ENCODE data around the gene CATSPER4. TPM values are rescaled to one million over a fixed set of nuclear protein-coding genes. Genes with fewer than 3 reads are reported as not detected.

Gene CATSPER4
- total RNA-seq, 1 donor = not detected

DNA sequence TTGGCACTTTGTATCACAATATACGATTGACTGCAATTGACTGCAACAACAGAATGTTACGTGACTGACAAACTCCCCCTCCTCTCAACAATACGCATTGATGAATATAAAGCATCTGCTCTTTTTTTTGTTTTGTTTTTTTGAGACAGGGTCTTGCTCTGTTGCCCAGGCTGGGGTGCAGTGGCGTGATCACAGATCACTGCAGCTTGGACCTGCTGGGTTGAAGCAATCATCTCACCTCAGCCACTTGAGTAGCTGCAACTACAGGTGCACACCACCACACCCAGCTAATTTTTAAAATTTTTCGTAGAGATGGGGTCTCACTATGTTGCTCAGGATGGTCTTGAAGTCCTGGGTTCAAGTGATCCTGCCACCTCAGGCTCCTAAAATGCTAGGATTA, 22.3 kb downstream of the CATSPER4 start:
- DNase-seq (ENCODE audit: low read depth) = no peak
- no peak overlapping the region for H3K4me3 ChIP-seq (ENCODE audit: low read depth, low read length)
- TF ChIP-seq, protein P1, sequence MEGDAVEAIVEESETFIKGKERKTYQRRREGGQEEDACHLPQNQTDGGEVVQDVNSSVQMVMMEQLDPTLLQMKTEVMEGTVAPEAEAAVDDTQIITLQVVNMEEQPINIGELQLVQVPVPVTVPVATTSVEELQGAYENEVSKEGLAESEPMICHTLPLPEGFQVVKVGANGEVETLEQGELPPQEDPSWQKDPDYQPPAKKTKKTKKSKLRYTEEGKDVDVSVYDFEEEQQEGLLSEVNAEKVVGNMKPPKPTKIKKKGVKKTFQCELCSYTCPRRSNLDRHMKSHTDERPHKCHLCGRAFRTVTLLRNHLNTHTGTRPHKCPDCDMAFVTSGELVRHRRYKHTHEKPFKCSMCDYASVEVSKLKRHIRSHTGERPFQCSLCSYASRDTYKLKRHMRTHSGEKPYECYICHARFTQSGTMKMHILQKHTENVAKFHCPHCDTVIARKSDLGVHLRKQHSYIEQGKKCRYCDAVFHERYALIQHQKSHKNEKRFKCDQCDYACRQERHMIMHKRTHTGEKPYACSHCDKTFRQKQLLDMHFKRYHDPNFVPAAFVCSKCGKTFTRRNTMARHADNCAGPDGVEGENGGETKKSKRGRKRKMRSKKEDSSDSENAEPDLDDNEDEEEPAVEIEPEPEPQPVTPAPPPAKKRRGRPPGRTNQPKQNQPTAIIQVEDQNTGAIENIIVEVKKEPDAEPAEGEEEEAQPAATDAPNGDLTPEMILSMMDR (IDR thresholded peaks at IDR 0.05; ENCODE audit: insufficient read depth, low read depth, low read length) = no peak

GRCh38 chr1:26213335-26213905, 23.0 kb downstream of the CATSPER4 start:
- TF ChIP-seq, protein P1 (IDR thresholded peaks at IDR 0.05; ENCODE audit: insufficient read depth, low read depth, low read length) = no peak
- no peak overlapping the region for H3K4me3 ChIP-seq (ENCODE audit: low read depth, low read length)
- DNase-seq (ENCODE audit: low read depth) = no peak

DNA sequence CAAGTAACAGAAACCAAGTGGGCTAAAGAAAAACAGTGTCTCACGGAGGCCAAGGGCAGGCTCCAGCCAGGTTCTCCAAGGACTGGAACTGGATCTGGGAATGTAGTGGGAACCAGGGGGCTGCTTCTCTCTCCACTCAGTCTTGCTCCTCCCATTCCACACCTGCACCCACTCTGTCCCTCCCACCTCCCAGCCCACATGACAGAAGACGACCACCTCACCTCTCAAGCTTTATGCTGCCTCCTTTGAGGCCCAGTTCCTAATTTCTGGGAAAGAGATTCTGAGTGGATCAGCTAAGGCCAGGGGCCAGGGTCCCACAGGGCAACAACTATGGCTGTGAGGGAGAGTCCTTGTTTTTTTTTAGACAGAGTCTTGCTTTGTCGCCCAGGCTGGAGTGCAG, 24.8 kb downstream of the CATSPER4 start:
- TF ChIP-seq, protein P1 (IDR thresholded peaks at IDR 0.05; ENCODE audit: insufficient read depth, low read depth, low read length) = no peak
- no peak for DNase-seq (ENCODE audit: low read depth)
- H3K4me3 ChIP-seq (ENCODE audit: low read depth, low read length) = no peak overlapping the region

- DNase-seq (ENCODE audit: low read depth) = no peak
- no peak overlapping the region for H3K4me3 ChIP-seq (ENCODE audit: low read depth, low read length)
- TF ChIP-seq, protein P1 (IDR thresholded peaks at IDR 0.05; ENCODE audit: insufficient read depth, low read depth, low read length) = no peak
Measured at GRCh38 chr1:26218906-26219494, 28.6 kb downstream of the CATSPER4 start.

- TF ChIP-seq, protein P1 (IDR thresholded peaks at IDR 0.05; ENCODE audit: insufficient read depth, low read depth, low read length) = no peak
- DNase-seq (ENCODE audit: low read depth) = no peak
- H3K4me3 ChIP-seq (ENCODE audit: low read depth, low read length) = no peak overlapping the region
Measured at GRCh38 chr1:26220199-26220912, 30.0 kb downstream of the CATSPER4 start.

GRCh38 chr1:26221094-26221493, 30.7 kb downstream of the CATSPER4 start:
- TF ChIP-seq, protein P1 (IDR thresholded peaks at IDR 0.05; ENCODE audit: insufficient read depth, low read depth, low read length) = no peak
- no peak for DNase-seq (ENCODE audit: low read depth)
- no peak overlapping the region for H3K4me3 ChIP-seq (ENCODE audit: low read depth, low read length)
